ENCODE results near the gene GPR156. TPM values are rescaled to one million over a fixed set of nuclear protein-coding genes. Genes with fewer than 3 reads are reported as not detected.

GPR156 gene
- total and polyA plus RNA-seq, 4 donors = 0.08 to 0.71 (median 0.41) TPM

DNA sequence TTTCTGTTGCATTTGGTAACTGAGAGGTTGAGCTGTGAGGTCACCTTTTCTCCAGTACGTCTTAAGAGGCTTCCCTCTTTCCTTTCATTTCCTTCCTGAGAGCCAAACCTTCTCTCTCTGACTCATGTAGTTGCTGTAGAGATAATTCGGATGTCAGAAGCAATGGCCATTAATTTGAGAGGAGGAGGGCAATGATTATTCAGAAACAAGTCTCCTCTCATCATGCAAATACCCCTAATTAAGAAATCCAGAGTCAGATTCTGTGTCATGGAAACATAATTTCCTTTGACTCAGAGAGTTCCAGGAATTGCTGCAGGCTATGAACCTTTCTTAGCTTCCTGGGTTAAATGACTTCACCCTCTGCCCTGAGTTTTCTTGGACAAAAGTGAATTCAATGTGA is 131.7 kb downstream of the GPR156 start:
- Histone ChIP-seq H3K4me3 (no peak overlapping the region), H3K4me1 (ENCODE audit: control insufficient read depth in 5 of 5, insufficient read depth in 5 of 5, low read length in 5 of 5) (peaks cover 0 to 8% (median 0%) of the 10 kb centered on the region in 5 donors), H3K27ac (ENCODE audit: low read depth in 1 of 2, low read length in 1 of 2) (peak overlapping the region in 1 of 2 donors; percentile 22), H3K36me3 (ENCODE audit: control insufficient read depth in 4 of 4, insufficient read depth in 4 of 4, low read length in 4 of 4) (no peaks in the 10 kb centered on the region), H3K9ac (ENCODE audit: insufficient read depth in 1 of 2, low read length in 2 of 2) (no peak overlapping the region), H3K27me3 (ENCODE audit: control insufficient read depth in 3 of 3, insufficient read depth in 3 of 3, low read length in 2 of 3) (no peaks in the 10 kb centered on the region), H3K9me3 (ENCODE audit: control insufficient read depth in 4 of 4, insufficient read depth in 3 of 4, low read length in 3 of 4) (peaks cover 0 to 10% (median 3%) of the 10 kb centered on the region in 4 donors)
- TF ChIP-seq, protein P1, sequence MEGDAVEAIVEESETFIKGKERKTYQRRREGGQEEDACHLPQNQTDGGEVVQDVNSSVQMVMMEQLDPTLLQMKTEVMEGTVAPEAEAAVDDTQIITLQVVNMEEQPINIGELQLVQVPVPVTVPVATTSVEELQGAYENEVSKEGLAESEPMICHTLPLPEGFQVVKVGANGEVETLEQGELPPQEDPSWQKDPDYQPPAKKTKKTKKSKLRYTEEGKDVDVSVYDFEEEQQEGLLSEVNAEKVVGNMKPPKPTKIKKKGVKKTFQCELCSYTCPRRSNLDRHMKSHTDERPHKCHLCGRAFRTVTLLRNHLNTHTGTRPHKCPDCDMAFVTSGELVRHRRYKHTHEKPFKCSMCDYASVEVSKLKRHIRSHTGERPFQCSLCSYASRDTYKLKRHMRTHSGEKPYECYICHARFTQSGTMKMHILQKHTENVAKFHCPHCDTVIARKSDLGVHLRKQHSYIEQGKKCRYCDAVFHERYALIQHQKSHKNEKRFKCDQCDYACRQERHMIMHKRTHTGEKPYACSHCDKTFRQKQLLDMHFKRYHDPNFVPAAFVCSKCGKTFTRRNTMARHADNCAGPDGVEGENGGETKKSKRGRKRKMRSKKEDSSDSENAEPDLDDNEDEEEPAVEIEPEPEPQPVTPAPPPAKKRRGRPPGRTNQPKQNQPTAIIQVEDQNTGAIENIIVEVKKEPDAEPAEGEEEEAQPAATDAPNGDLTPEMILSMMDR (IDR thresholded peaks at IDR 0.05; ENCODE audit: control extremely low read depth, extremely low read depth) = no peak
- DNase-seq = no peak
- peak; percentile 60 for ATAC-seq (ENCODE audit: insufficient read depth, low FRiP score)
- WGBS, 2 donors = 23 to 39% methylated on average over 2 of the region's 2 CpGs

DNA sequence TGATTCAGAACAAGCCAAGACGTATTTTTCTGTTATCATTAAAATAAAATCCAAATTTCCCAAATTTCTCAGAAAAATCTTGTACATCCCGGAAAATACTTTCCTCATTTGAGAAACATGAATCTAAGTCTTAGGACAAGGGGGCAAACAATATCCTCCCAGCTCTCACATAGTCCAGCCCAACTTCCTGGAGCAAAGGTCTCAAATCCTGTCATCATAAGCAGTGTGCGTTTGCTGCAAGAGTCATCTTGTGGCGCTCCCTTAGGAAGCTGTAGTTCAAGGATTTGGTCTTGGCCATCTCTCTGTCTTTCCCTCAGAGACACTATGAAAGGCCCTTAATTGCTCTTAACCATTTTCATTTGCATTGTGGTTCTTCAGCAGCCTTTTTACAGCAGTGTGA is 133.2 kb downstream of the GPR156 start:
- H3K27me3 ChIP-seq (ENCODE audit: control insufficient read depth in 3 of 3, insufficient read depth in 3 of 3, low read length in 2 of 3) = no peaks in the 10 kb centered on the region
- no peak for ATAC-seq (ENCODE audit: insufficient read depth, low FRiP score)
- TF ChIP-seq, protein P1 (IDR thresholded peaks at IDR 0.05; ENCODE audit: control extremely low read depth, extremely low read depth) = no peak
- peaks cover 0 to 10% (median 2%) of the 10 kb centered on the region in 4 donors for H3K9me3 ChIP-seq (ENCODE audit: control insufficient read depth in 4 of 4, insufficient read depth in 3 of 4, low read length in 3 of 4)
- DNase-seq = no peak
- WGBS, 2 donors = 80 to 86% methylated on average over 4 of the region's 4 CpGs
- peaks cover 0 to 12% (median 3%) of the 10 kb centered on the region in 5 donors for H3K4me1 ChIP-seq (ENCODE audit: control insufficient read depth in 5 of 5, insufficient read depth in 5 of 5, low read length in 5 of 5)
- no peaks in the 10 kb centered on the region for H3K36me3 ChIP-seq (ENCODE audit: control insufficient read depth in 4 of 4, insufficient read depth in 4 of 4, low read length in 4 of 4)
- no peak overlapping the region for H3K9ac ChIP-seq (ENCODE audit: insufficient read depth in 1 of 2, low read length in 2 of 2)
- H3K27ac ChIP-seq (ENCODE audit: low read depth in 1 of 2, low read length in 1 of 2) = no peak overlapping the region
- no peak overlapping the region for H3K4me3 ChIP-seq

DNA sequence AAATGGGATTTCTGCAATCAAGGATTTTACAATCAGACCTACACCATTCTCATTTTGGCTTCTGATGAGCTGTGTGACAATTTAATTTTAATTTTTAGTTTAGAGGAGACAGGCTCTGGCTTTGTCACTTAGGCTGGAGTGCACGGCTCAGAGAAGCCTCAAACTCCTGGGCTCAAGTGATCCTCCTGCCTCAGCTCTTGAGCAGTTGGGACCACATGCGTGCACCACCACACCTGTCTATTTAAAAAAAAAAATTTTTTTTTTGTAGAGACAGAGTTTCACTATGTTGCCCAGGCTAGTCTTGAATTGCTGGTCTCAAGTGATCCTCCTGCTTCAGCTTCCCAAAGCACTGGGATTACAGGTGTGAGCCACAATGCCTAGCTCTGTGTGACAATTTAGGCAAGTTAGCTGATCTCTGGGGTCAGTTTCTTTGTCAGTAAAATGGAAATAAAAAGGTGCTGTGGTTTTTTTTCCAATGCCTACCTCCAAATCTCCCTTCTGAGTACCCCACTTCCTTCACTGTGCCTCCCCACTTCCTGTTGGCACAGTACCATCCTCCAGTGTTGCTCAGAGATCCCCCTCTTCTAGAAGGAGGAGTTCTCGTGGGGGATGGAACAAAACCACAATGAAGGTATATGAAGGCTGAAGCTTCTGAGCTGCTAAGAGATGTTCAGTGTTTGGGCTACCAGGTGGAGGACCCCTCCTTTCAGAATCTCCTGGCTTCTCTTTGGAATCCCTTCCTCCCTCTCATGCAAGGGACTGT is 136.7 kb downstream of the GPR156 start:
- Histone ChIP-seq H3K4me1 (ENCODE audit: control insufficient read depth in 5 of 5, insufficient read depth in 5 of 5, low read length in 5 of 5) (peaks cover 3 to 15% (median 6%) of the 10 kb centered on the region in 5 donors), H3K4me3 (no peak overlapping the region), H3K9ac (ENCODE audit: insufficient read depth in 1 of 2, low read length in 2 of 2) (no peak overlapping the region), H3K9me3 (ENCODE audit: control insufficient read depth in 4 of 4, insufficient read depth in 3 of 4, low read length in 3 of 4) (no peaks in the 10 kb centered on the region), H3K36me3 (ENCODE audit: control insufficient read depth in 4 of 4, insufficient read depth in 4 of 4, low read length in 4 of 4) (no peaks in the 10 kb centered on the region), H3K27ac (ENCODE audit: low read depth in 1 of 2, low read length in 1 of 2) (no peak overlapping the region), H3K27me3 (ENCODE audit: control insufficient read depth in 3 of 3, insufficient read depth in 3 of 3, low read length in 2 of 3) (no peaks in the 10 kb centered on the region)
- TF ChIP-seq, protein P1 (IDR thresholded peaks at IDR 0.05; ENCODE audit: control extremely low read depth, extremely low read depth) = no peak
- DNase-seq (no peak), ATAC-seq (ENCODE audit: insufficient read depth, low FRiP score) (no peak)
- WGBS, 2 donors = 72 to 78% methylated on average over 3 of the region's 3 CpGs
